DND-41 (cell line): Measurements from ENCODE around the gene YWHAG.

Experiments
- CTCF ChIP-seq: IDR thresholded peaks from 2 replicates; pipeline ENCODE4 v1.5.1; 2012; ENCODE audit warnings: borderline replicate concordance, low read length, moderate library complexity, mild to moderate bottlenecking; ENCODE audit not compliant: poor library complexity, severe bottlenecking; ENCODE audit errors: extremely low read depth
- EZH2 ChIP-seq: IDR thresholded peaks from 3 replicates; pipeline ENCODE4 v1.6.1; 2012; ENCODE audit warnings: borderline replicate concordance, low read depth, mild to moderate bottlenecking, moderate library complexity, low read length, inconsistent platforms; ENCODE audit not compliant: severe bottlenecking

DNA sequence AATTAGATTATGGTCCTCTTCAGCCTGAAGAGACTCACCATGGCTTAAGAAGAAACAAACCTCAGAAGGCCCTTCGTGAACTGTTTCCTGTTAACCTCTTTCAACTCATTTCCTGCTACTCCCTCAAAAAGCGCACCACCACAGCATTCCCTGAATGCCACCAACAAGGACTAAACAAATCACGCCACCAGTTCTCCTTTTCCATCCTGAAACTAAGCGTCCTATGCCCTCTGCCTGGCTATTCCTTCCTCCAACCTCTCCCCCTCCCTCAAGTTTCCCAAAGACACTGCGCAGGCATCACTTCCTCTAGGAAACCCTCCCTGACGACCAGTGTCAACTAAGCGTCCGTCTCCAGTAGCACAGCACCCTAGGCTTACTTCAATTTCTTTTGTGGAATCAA is 12.0 kb downstream of the YWHAG start:
- TF ChIP-seq CTCF (no peak), EZH2 (no peak)
